Activated T-cell treated with anti-CD3 and anti-CD28 coated beads, Interleukin-2, amount 50 U/mL, for 24 hours (primary cell): ENCODE results near the gene UGT1A1.

ENCODE experiments used
- DNase-seq: peaks from one replicate; pipeline ENCODE4 v3.0.0-alpha.2; 2020
- H3K27ac Mint-ChIP-seq: 2 replicates; pipeline ENCODE4 v1.8.0; 2020; ENCODE audit warnings: mild to moderate bottlenecking, mixed read lengths
- H3K27me3 Mint-ChIP-seq: 2 replicates; pipeline ENCODE4 v1.8.0; 2020; ENCODE audit warnings: mixed read lengths
- H3K36me3 Mint-ChIP-seq: 2 replicates; pipeline ENCODE4 v1.8.0; 2020; ENCODE audit warnings: low read depth, mixed read lengths
- H3K4me1 Mint-ChIP-seq: 2 replicates; pipeline ENCODE4 v1.8.0; 2020; ENCODE audit warnings: low read depth, mixed read lengths
- H3K4me3 Mint-ChIP-seq: 2 replicates; pipeline ENCODE4 v1.8.0; 2020; ENCODE audit warnings: mild to moderate bottlenecking, moderate library complexity, mixed read lengths
- H3K9me3 Mint-ChIP-seq: 2 replicates; pipeline ENCODE4 v1.8.0; 2020; ENCODE audit warnings: mixed read lengths

UGT1A1 gene

GRCh38 chr2:233799087-233799665 is 39.1 kb downstream of the UGT1A1 start:
- peaks cover 18% of the 10 kb centered on the region for H3K27me3 Mint-ChIP-seq
- no peak overlapping the region for H3K4me3 Mint-ChIP-seq
- H3K9me3 Mint-ChIP-seq, result no peaks in the 10 kb centered on the region
- no peaks in the 10 kb centered on the region for H3K36me3 Mint-ChIP-seq
- H3K27ac Mint-ChIP-seq, result no peak overlapping the region
- peaks cover 2% of the 10 kb centered on the region for H3K4me1 Mint-ChIP-seq
- DNase-seq, result no peak

DNA sequence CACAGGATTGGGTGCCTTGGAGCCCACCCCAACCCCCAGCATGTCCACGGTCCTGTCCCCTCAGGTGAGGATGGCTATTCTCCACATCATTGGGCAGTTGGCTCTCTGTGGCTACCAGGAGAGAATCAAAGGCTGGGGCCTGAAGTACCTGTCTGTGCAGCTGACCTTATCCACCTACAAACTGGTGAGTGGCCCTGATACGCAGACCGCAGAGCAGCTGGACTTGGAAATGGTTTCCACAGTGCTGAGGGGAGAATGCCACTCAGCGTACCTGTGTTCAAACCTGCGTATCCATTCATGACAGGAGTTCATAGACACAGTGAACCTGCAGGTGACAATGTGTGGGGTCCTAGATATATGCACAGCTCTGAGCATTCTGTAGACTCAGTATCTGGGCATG is 39.6 kb downstream of the UGT1A1 start:
- H3K4me3 Mint-ChIP-seq, result no peak overlapping the region
- H3K9me3 Mint-ChIP-seq, result no peaks in the 10 kb centered on the region
- peak; percentile 15 for DNase-seq
- no peaks in the 10 kb centered on the region for H3K36me3 Mint-ChIP-seq
- peaks cover 22% of the 10 kb centered on the region for H3K27me3 Mint-ChIP-seq
- H3K4me1 Mint-ChIP-seq, result peaks cover 2% of the 10 kb centered on the region
- no peak overlapping the region for H3K27ac Mint-ChIP-seq

DNA sequence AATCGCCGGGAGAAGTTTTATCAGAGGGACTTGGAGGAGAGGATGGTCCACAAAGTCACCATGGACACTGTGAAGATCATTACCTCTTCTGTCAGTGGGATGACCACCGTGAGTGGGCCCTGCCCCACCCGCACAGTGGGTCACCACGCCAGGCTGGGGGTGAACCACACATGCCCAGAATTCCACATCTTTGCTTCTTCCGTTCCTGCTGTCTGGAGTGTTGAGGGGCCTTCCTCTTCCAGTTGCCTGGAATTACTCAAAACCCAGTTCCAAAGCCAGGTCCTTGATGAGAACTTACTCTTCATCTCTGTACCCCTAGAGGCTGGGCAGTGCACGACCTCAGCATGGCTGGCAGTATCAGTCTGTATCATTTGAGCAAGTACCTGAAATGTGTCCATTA is 40.1 kb downstream of the UGT1A1 start:
- DNase-seq, result no peak

DNA sequence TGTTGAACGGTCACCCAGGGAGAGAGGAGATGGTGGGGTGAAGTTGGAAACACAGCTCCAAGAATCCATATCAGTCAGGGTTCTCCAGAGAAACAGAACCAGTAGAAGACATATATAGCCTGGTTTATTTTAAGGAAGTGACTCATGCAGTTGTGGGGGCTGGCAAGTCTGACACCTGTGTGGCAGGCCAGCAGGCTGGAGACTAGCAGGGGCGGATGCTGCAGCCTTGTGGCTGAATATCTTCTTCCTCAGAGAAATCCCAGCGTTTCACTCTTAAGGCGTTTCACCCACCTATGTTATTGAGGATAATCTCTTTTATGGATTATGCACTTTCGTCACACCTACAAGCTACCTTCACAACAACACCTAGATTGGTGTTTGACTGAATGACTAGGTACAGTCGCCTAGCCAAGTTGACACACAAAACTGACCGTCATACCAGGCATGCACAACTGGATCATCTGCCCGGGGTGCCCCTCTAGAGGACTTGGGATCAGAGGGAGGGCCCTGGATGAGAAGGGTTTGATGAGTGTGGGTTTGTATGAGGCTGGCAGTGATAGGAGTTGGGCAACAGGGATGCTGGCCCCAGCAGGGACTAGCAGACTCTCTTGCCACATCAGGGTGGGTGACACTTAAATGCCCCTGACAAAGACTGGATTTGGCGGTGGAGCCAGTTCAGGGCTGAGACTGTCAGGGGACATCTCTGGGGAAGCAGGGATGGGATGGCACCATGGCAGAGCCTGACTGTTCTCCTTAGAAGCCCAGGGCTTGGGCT is 41.5 kb downstream of the UGT1A1 start:
- H3K4me1 Mint-ChIP-seq, result peaks cover 2% of the 10 kb centered on the region
- DNase-seq, result peak; percentile 19
- H3K4me3 Mint-ChIP-seq, result no peak overlapping the region
- H3K36me3 Mint-ChIP-seq, result no peaks in the 10 kb centered on the region
- no peak overlapping the region for H3K27ac Mint-ChIP-seq
- H3K27me3 Mint-ChIP-seq, result peaks cover 22% of the 10 kb centered on the region
- no peaks in the 10 kb centered on the region for H3K9me3 Mint-ChIP-seq

More for the DNA sequence above, 40.1 kb downstream of the UGT1A1 start:
- Mint-ChIP-seq H3K4me1 (peaks cover 2% of the 10 kb centered on the region), H3K27me3 (peaks cover 22% of the 10 kb centered on the region), H3K27ac (no peak overlapping the region), H3K9me3 (no peaks in the 10 kb centered on the region), H3K4me3 (no peak overlapping the region), H3K36me3 (no peaks in the 10 kb centered on the region)

DNA sequence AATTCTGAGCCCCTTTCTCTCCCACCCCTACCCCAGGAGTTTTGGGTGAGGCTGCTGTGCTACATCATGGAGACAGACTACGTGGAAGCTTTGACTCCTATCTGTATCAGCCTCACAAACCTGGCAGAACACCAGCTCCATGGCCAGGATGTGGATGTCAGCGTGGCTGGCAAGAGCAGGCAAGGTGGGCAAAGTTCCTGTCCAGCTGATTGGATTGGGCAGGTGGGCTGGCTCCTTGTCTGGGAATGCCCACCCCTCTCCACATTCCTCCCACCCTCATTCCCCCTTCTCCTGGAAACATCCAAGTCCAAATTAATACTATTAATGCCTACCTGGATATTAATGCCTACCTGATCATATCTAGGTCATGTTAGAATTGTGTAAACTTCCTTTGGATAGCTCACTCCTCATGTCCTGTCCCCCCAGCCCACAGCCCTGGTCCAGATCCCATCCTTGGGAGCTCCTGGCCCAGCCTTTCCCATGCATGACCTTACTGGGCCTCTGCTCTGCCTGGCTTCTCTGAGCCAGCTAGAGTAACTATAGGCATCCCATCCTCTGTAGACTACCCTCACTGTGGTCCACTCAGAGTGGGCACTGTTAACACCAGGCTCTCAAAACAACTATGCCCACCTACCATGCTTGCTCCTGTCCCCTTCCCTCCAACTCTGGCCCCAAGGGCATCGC is 42.2 kb downstream of the UGT1A1 start:
- H3K27ac Mint-ChIP-seq, result no peak overlapping the region
- no peaks in the 10 kb centered on the region for H3K36me3 Mint-ChIP-seq
- H3K4me3 Mint-ChIP-seq, result no peak overlapping the region
- no peak for DNase-seq
- H3K9me3 Mint-ChIP-seq, result no peaks in the 10 kb centered on the region
- peaks cover 2% of the 10 kb centered on the region for H3K4me1 Mint-ChIP-seq
- H3K27me3 Mint-ChIP-seq, result peaks cover 22% of the 10 kb centered on the region

DNA sequence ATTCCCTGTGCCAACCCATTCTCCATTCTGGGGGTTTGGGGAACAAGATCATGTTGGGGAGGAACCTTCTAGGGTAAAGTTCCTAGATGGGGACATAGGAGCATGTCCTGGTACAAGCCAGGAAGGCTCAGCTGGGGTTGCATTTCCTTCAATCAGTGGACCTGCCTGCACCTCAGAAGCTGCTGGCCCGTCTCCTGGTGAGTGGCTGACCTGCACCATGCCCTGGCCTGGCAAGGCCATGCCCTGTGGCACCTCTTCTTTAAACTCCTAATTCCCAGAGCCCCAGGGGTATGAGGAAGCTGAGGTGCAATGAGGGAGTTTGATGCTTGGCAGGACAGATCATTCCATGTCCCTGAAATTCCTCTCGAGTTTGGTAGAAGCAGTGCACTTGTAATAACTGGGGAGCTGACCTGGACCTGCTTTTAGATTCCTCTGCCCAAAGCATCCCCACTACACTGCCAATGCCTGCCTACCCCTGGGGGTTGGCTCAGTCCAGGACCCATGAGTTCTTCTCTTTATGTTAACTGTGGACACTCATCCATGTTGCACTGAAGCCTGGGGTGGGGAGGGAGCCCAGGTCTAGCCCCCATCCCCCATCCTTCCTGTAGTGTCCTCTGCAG is 43.3 kb downstream of the UGT1A1 start:
- H3K27me3 Mint-ChIP-seq, result peaks cover 20% of the 10 kb centered on the region
- no peak overlapping the region for H3K4me3 Mint-ChIP-seq
- no peak overlapping the region for H3K27ac Mint-ChIP-seq
- no peaks in the 10 kb centered on the region for H3K9me3 Mint-ChIP-seq
- peak; percentile 9 for DNase-seq
- H3K36me3 Mint-ChIP-seq, result no peaks in the 10 kb centered on the region
- H3K4me1 Mint-ChIP-seq, result peaks cover 2% of the 10 kb centered on the region

DNA sequence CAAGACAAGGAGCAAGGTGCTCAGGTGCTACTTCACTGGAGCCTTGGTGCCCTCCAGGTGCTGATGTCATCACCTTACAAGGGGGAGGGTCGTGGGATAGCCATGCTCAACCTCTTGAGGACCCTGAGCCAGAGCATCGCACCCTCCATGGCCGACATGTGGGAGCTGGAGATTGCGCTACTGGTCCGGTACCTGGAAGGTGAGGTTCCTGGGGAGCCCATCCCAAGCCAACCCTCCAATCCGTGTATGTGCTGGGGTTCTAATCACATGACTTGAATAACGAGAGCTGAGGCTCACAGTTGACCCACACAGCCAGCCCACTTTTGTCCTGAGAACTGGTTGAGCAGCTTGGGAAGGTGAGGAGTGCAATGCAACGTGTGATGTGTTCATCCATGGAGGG is 43.9 kb downstream of the UGT1A1 start:
- DNase-seq, result no peak
- no peak overlapping the region for H3K27ac Mint-ChIP-seq
- peaks cover 2% of the 10 kb centered on the region for H3K4me1 Mint-ChIP-seq
- peaks cover 22% of the 10 kb centered on the region for H3K27me3 Mint-ChIP-seq
- H3K9me3 Mint-ChIP-seq, result no peaks in the 10 kb centered on the region
- H3K4me3 Mint-ChIP-seq, result no peak overlapping the region
- H3K36me3 Mint-ChIP-seq, result no peaks in the 10 kb centered on the region

- Mint-ChIP-seq H3K4me1 (no peaks in the 10 kb centered on the region), H3K36me3 (no peaks in the 10 kb centered on the region), H3K4me3 (no peak overlapping the region), H3K27me3 (peaks cover 30% of the 10 kb centered on the region), H3K27ac (no peak overlapping the region), H3K9me3 (no peaks in the 10 kb centered on the region)
- DNase-seq, result peak; percentile 3
These were observed 47.3 kb downstream of the UGT1A1 start for GRCh38 chr2:233807215-233807865.

DNA sequence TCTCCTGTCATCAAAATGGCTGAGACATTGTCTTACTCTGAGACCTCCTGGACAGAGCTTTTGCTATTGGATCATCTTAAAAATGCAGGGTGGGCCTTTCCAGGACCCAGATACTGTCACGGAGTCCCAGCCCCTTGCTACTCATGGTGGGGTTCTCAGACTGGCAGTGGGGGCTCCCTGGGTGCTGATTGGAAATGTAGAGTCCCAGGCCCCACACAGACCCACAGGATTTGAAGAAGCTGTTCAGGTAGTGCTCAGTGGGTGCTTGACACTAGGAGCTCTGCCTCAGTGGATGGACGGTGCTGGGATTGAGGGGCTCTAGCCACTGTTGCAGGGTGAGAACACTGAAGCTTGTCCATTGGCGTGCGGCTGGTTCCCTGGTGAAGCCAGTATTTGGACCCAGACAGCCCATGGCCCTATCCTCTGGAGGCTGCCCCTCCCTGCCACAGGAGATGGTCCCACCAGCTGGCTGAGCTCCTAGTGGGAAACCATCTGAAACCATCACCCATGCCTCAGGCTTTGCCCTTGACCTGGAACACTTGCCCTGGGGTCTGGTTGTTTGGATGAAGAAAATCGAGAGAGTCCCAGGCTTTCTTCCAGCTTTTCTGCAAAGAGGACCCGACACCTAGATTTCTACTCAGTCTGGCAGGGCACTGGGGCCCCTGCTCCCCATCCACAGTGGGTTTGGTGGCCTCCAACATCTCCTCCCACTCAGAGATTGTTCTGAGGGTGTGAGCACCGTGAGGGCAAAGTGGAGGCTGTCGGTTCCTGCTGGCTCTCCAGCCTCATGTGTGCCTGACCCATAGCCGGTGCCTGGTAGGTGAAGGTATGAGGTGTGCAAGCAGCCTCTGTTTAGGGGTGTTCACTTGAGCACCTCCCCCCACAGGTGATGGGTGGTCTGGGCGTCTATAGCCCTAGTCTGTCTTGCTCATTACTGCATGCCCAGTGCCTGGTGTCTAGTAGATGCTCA is 48.2 kb downstream of the UGT1A1 start:
- Mint-ChIP-seq H3K27ac (no peak overlapping the region), H3K36me3 (no peaks in the 10 kb centered on the region), H3K9me3 (no peaks in the 10 kb centered on the region), H3K27me3 (peaks cover 23% of the 10 kb centered on the region), H3K4me1 (no peaks in the 10 kb centered on the region), H3K4me3 (no peak overlapping the region)
- peak; percentile 11 for DNase-seq

GRCh38 chr2:233810385-233810784 is 50.3 kb downstream of the UGT1A1 start:
- Mint-ChIP-seq H3K4me3 (no peak overlapping the region), H3K9me3 (no peaks in the 10 kb centered on the region), H3K27me3 (peaks cover 21% of the 10 kb centered on the region), H3K27ac (no peak overlapping the region), H3K36me3 (no peaks in the 10 kb centered on the region), H3K4me1 (no peaks in the 10 kb centered on the region)
- DNase-seq, result no peak

- no peak for DNase-seq
- Mint-ChIP-seq H3K4me3 (no peak overlapping the region), H3K27me3 (peaks cover 21% of the 10 kb centered on the region)
These were observed 51.0 kb downstream of the UGT1A1 start for GRCh38 chr2:233811087-233811486.

GRCh38 chr2:233811732-233812131 is 51.7 kb downstream of the UGT1A1 start:
- Mint-ChIP-seq H3K4me1 (no peaks in the 10 kb centered on the region), H3K27me3 (peaks cover 21% of the 10 kb centered on the region), H3K9me3 (no peaks in the 10 kb centered on the region), H3K36me3 (no peaks in the 10 kb centered on the region), H3K27ac (no peak overlapping the region), H3K4me3 (no peak overlapping the region)
- peak; percentile 11 for DNase-seq

More at GRCh38 chr2:233811087-233811486, 51.0 kb downstream of the UGT1A1 start:
- H3K4me1 Mint-ChIP-seq, result no peaks in the 10 kb centered on the region
- no peak overlapping the region for H3K27ac Mint-ChIP-seq
- no peaks in the 10 kb centered on the region for H3K36me3 Mint-ChIP-seq
- H3K9me3 Mint-ChIP-seq, result no peaks in the 10 kb centered on the region

DNA sequence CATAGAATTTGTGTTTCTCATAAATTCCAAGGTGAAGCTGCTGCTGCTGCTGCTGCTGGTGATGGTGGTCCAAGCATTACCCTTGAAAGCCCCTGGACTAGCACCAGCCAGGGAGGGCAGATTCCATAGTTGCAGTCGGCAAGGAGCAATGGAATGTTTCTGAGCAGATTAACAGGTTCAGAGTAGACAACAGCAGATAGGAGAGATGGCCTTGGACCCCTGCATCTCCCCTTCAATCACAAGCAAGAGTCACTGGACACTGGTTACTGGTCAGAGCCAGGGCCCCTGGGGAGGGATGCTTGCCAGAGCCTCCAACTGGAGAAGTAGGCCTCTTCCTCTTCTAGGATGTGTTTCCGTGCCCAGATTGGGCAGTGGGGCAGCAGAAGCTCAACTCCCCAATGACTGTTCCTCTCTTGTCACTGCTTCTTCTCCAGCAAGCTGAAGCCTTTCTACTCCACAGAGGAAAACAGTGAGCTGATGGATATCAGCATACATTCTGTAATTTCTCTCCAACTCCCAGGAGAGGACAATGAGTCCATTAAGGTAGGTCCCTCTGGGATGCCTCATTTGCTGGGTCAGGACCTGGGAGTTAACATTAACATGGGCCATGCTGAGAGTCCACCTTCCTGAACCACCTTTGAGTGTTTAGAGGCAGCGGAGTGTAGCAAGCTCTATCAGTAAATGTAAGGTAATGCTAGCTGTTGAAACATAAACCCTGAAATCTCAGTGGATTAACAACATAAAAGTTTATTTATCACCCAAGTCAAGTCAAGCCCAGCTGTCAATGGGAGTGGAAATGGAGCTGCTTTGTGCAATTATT is 53.4 kb downstream of the UGT1A1 start:
- H3K27me3 Mint-ChIP-seq, result peaks cover 21% of the 10 kb centered on the region

More for the DNA sequence above, 53.4 kb downstream of the UGT1A1 start:
- no peaks in the 10 kb centered on the region for H3K9me3 Mint-ChIP-seq
- H3K4me3 Mint-ChIP-seq, result no peak overlapping the region
- H3K27ac Mint-ChIP-seq, result no peak overlapping the region
- DNase-seq, result no peak
- H3K4me1 Mint-ChIP-seq, result no peaks in the 10 kb centered on the region
- no peaks in the 10 kb centered on the region for H3K36me3 Mint-ChIP-seq
